PC-9 (cell line): ENCODE measurements around the gene PDE7B. TPM values are rescaled to one million over a fixed set of nuclear protein-coding genes. Genes with fewer than 3 reads are reported as not detected.

Experiments
- BruUV-seq: library from RNA; stranded (reverse); fragments of 400-500 nt; replicated peaks from 2 replicates; lab custom pipeline; 2021; lab: Mats Ljungman, UMichigan
- CTCF ChIA-PET: fragments of 300-600 bp; sonication (Branson Sonifier 250); formaldehyde crosslinking; loops from one replicate; lab custom pipeline; 2022; ENCODE audit warnings: antibody characterized with exemption; lab: Charles Lee
- POLR2A ChIA-PET: fragments of 300-600 bp; sonication (Branson Sonifier 250); formaldehyde crosslinking; loops from one replicate; lab custom pipeline; 2022; ENCODE audit warnings: antibody characterized with exemption; ENCODE audit not compliant: unreplicated experiment; lab: Charles Lee
- DNase-seq, 2 experiments: peaks; one replicate each; pipeline versions ENCODE4 v3.0.0 to v3.0.0-alpha.2; 2015 to 2022; ENCODE audit warnings: mixed read lengths in 1 of 2
- H2AFZ ChIP-seq: fragments of 200-600 bp; sonication (generic); 2 replicates; pipeline ENCODE4 v1.8.1; 2017; ENCODE audit warnings: antibody characterized with exemption
- H3F3A ChIP-seq: fragments of 200-600 bp; sonication (generic); 2 replicates; pipeline ENCODE4 v1.8.1; 2017; ENCODE audit warnings: antibody characterized with exemption, mild to moderate bottlenecking, low read depth; ENCODE audit not compliant: insufficient read depth
- H3K27ac ChIP-seq: fragments of 200-600 bp; sonication (generic); 2 replicates; pipeline ENCODE4 v1.6.1; 2016; ENCODE audit warnings: mixed run types
- H3K27me3 ChIP-seq: fragments of 200-600 bp; sonication (generic); 2 replicates; pipeline ENCODE4 v1.6.1; 2016; ENCODE audit warnings: low read depth, mixed run types; ENCODE audit not compliant: insufficient read depth
- H3K36me3 ChIP-seq: fragments of 200-600 bp; sonication (generic); 2 replicates; pipeline ENCODE4 v1.6.1; 2016; ENCODE audit warnings: low read depth, mixed run types
- H3K4me1 ChIP-seq: fragments of 200-600 bp; sonication (generic); replicated peaks from 2 replicates; pipeline ENCODE4 v1.6.1; 2016; ENCODE audit warnings: mixed run types; ENCODE audit not compliant: insufficient read depth
- H3K4me2 ChIP-seq: fragments of 200-600 bp; sonication (generic); 2 replicates; pipeline ENCODE4 v1.6.1; 2017; ENCODE audit warnings: mixed run types
- H3K4me3 ChIP-seq: fragments of 200-600 bp; sonication (generic); 2 replicates; pipeline ENCODE4 v1.6.1; 2016; ENCODE audit warnings: mixed run types
- H3K79me2 ChIP-seq: fragments of 200-600 bp; sonication (generic); 2 replicates; pipeline ENCODE4 v1.6.1; 2017; ENCODE audit warnings: low read depth, mixed run types
- H3K9me2 ChIP-seq: fragments of 200-600 bp; sonication (generic); 2 replicates; pipeline ENCODE4 v1.8.1; 2017; ENCODE audit warnings: mild to moderate bottlenecking; ENCODE audit not compliant: insufficient read depth
- H3K9me3 ChIP-seq: fragments of 200-600 bp; sonication (generic); 2 replicates; pipeline ENCODE4 v1.8.1; 2016; ENCODE audit warnings: low read depth; ENCODE audit not compliant: insufficient read depth
- H4K20me1 ChIP-seq: fragments of 200-600 bp; sonication (generic); 2 replicates; pipeline ENCODE4 v1.8.1; 2017; ENCODE audit not compliant: insufficient read depth
- CTCF ChIP-seq: fragments of 200-600 bp; sonication (generic); conservative IDR thresholded peaks from 2 replicates; pipeline ENCODE4 v1.6.1; 2017; ENCODE audit warnings: mixed run types, antibody characterized with exemption, mild to moderate bottlenecking, moderate library complexity
- EZH2 ChIP-seq: fragments of 200-600 bp; sonication (generic); IDR thresholded peaks from 2 replicates; pipeline ENCODE4 v1.8.0; 2017; ENCODE audit warnings: antibody characterized with exemption, low read depth
- intact Hi-C: fragments of 100-400 bp; cut with micrococcal nuclease; formaldehyde crosslinking; loops from one replicate; pipeline ENCODE4 v1.10.0; 2022; ENCODE audit not compliant: unreplicated experiment
- total RNA-seq: library from RNA; stranded (reverse); gene quantifications from 2 replicates; pipeline ENCODE4 v1.2.3, GENCODE V29; 2021

Gene PDE7B
- total RNA-seq, 1 experiment from 2014 or later, result 0.31 TPM

- Histone ChIP-seq H3K4me1 (peaks cover 18% of the 10 kb centered on the region), H3F3A (no peaks in the 10 kb centered on the region), H3K9me2 (no peaks in the 10 kb centered on the region), H3K4me3 (no peak overlapping the region), H3K27ac (no peak overlapping the region), H3K27me3 (no peaks in the 10 kb centered on the region), H4K20me1 (no peaks in the 10 kb centered on the region), H3K79me2 (no peaks in the 10 kb centered on the region), H3K4me2 (0 out of 2 replicates have a peak overlapping the region, but pooled peaks have one; percentile 6), H3K9me3 (no peaks in the 10 kb centered on the region; the same call in 1 of the 2 replicates), H2AFZ (no peak overlapping the region), H3K36me3 (no peaks in the 10 kb centered on the region)
- intact Hi-C loops, result no loop called here
- POLR2A ChIA-PET, result interaction anchor here (0.7 kb wide), 1 partner anchor 709 kb away, joined by 13 read pairs; the partner anchor contains the start of gene PEX7
- TF ChIP-seq EZH2 (no peak), CTCF (no peak)
- CTCF ChIA-PET, result no interaction called here
- BruUV-seq, result no TSS peak
- peak; percentile 3 to 49 for DNase-seq
Measured at GRCh38 chr6:136113736-136114173, 262.3 kb downstream of the PDE7B start.

DNA sequence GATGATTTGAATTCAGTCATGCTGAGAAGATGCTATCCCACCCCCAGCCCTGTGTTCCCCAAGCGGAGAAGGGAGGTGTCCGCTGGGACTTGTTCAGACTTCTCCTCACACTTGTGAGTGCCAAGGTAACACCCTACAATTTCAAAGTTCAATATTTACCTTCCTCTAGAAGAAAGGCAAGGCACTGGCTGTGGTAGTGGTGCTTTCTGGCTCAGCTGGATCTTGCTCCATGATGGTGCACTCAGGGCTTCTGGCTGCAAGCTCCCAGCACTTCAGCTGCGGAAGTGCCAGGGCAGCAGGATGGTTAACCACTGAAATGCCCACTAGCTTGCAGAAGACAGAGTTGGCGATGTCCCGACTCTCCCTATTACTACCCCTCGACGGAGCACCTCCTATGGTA is 263.2 kb downstream of the PDE7B start:
- BruUV-seq, result no TSS peak
- Histone ChIP-seq H3F3A (no peaks in the 10 kb centered on the region), H3K9me2 (no peaks in the 10 kb centered on the region), H2AFZ (no peak overlapping the region), H4K20me1 (no peaks in the 10 kb centered on the region), H3K27ac (no peak overlapping the region), H3K36me3 (no peaks in the 10 kb centered on the region), H3K4me2 (no peak overlapping the region), H3K9me3 (no peaks in the 10 kb centered on the region), H3K4me1 (peaks cover 18% of the 10 kb centered on the region), H3K4me3 (no peak overlapping the region), H3K27me3 (no peaks in the 10 kb centered on the region), H3K79me2 (no peaks in the 10 kb centered on the region)
- POLR2A ChIA-PET, result no interaction called here
- peak in 1 of 2 experiments; percentile 6 for DNase-seq
- no peak for TF ChIP-seq EZH2
- no peak for TF ChIP-seq CTCF
- intact Hi-C loops, result no loop called here
- CTCF ChIA-PET, result no interaction called here

GRCh38 chr6:136115941-136116340 is 264.4 kb downstream of the PDE7B start:
- H3F3A ChIP-seq, result no peaks in the 10 kb centered on the region
- CTCF ChIA-PET, result no interaction called here
- H3K4me3 ChIP-seq, result no peak overlapping the region
- POLR2A ChIA-PET, result no interaction called here
- peaks cover 18% of the 10 kb centered on the region for H3K4me1 ChIP-seq
- H3K9me2 ChIP-seq, result no peaks in the 10 kb centered on the region
- intact Hi-C loops, result no loop called here
- no peaks in the 10 kb centered on the region for H4K20me1 ChIP-seq
- H2AFZ ChIP-seq, result no peak overlapping the region
- H3K36me3 ChIP-seq, result no peaks in the 10 kb centered on the region
- H3K27me3 ChIP-seq, result no peaks in the 10 kb centered on the region
- DNase-seq, result no peak
- no peak overlapping the region for H3K27ac ChIP-seq
- BruUV-seq, result no TSS peak
- H3K79me2 ChIP-seq, result no peaks in the 10 kb centered on the region
- H3K4me2 ChIP-seq, result no peak overlapping the region
- H3K9me3 ChIP-seq, result no peaks in the 10 kb centered on the region
- TF ChIP-seq EZH2, result no peak
- no peak for TF ChIP-seq CTCF
